K562 (cell line): Measurements from ENCODE around the gene GNRHR.

Source experiments
- ZC3H11A ChIP-seq: IDR thresholded peaks from 2 replicates; pipeline ENCODE4 v1.6.1; 2012; ENCODE audit warnings: low read depth, low read length, improper control_type of control experiment
- ZNF668 ChIP-seq: fragments of 250-450 bp; sonication (Bioruptor Pico); IDR thresholded peaks from 2 replicates; pipeline ENCODE4 v1.8.0; 2022; ENCODE audit warnings: mild to moderate bottlenecking, inconsistent platforms
- TF ChIP-seq, protein P1 (sequence below): sonication (generic); formaldehyde crosslinking; IDR thresholded peaks from 2 replicates; pipeline ENCODE4 v1.5.0; 2020; ENCODE audit warnings: missing genetic modification reagents

DNA sequence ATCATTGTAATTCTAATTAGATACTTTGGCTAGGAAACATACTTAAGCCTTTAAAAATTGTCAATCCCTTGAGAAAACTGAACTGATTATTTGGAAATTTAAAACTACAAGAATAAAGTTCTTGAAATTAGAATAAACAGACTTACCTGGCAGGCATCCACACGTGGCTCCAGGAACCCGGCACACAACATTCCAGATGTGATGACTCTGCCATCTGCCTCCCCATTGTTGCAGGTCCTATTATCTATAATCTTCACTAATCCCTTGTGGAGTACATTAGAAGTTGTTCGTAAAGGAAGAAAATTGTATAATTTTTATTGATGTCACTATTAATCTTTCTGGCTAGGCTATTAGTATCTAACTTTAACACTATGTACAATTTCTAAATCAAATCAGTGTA lies 16.2 kb upstream of the GNRHR start:
- TF ChIP-seq, protein P1, sequence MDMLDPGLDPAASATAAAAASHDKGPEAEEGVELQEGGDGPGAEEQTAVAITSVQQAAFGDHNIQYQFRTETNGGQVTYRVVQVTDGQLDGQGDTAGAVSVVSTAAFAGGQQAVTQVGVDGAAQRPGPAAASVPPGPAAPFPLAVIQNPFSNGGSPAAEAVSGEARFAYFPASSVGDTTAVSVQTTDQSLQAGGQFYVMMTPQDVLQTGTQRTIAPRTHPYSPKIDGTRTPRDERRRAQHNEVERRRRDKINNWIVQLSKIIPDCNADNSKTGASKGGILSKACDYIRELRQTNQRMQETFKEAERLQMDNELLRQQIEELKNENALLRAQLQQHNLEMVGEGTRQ (CRISPR knock-in tag): no peak
- TF ChIP-seq ZC3H11A (no peak), ZNF668 (CRISPR knock-in tag) (no peak)
